PC-3 (cell line): ENCODE data around the gene HBE1.

Experiments
- EZH2 ChIP-seq: fragments of 300-600 bp; sonication (generic); IDR thresholded peaks from one replicate; pipeline ENCODE4 v1.6.1; 2017; ENCODE audit warnings: antibody characterized with exemption, mild to moderate bottlenecking, low read length; ENCODE audit not compliant: unreplicated experiment
- TF ChIP-seq, protein P1 (sequence below): fragments of 300-600 bp; sonication (generic); conservative IDR thresholded peaks from 2 replicates; pipeline ENCODE4 v1.5.1; 2017; ENCODE audit warnings: antibody characterized with exemption, low read depth, mild to moderate bottlenecking, low read length

DNA sequence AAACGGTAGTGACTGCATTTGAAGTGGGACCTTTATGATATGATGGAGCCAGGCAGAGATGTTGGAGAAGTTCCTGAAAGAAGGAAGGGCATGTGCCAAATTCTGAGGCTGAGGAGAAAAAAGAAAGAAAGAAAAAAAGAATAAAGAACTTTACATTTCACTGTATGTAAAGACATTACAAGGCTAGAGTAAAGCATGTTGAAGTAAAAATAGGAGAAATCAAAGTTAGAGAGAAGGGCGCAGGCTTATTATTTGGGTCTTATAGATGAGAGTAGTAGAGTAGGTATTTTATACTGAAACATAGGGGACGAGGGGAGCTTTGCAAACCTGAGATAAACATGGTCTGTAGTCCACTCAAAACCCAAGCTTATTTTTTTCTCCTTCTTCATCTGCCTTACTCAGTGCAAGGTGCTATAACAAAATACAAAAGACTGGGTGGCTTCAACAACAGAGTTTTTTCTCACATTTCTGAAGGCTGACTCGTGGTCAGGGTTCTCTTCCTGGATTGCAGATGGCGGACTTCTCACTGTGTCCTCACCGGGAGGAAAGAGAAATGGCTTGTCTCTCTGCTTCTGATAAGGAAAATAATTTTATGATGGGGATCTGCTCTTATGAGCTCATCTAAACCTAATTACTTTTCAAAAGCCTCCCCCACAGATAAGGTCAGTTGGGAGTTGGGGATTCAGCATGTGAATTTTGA is 22.8 kb downstream of the HBE1 start:
- TF ChIP-seq, protein P1, sequence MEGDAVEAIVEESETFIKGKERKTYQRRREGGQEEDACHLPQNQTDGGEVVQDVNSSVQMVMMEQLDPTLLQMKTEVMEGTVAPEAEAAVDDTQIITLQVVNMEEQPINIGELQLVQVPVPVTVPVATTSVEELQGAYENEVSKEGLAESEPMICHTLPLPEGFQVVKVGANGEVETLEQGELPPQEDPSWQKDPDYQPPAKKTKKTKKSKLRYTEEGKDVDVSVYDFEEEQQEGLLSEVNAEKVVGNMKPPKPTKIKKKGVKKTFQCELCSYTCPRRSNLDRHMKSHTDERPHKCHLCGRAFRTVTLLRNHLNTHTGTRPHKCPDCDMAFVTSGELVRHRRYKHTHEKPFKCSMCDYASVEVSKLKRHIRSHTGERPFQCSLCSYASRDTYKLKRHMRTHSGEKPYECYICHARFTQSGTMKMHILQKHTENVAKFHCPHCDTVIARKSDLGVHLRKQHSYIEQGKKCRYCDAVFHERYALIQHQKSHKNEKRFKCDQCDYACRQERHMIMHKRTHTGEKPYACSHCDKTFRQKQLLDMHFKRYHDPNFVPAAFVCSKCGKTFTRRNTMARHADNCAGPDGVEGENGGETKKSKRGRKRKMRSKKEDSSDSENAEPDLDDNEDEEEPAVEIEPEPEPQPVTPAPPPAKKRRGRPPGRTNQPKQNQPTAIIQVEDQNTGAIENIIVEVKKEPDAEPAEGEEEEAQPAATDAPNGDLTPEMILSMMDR = no peak
- no peak for TF ChIP-seq EZH2
